Breast epithelium (tissue), 3 donors: Measurements from ENCODE around the gene NEIL3.

Experiments used
- POLR2AphosphoS5 ChIP-seq, 3 donors: sonication (generic); formaldehyde crosslinking; IDR thresholded peaks; one replicate each; pipeline ENCODE4 v1.6.1; 2017; ENCODE audit warnings: antibody characterized with exemption in 3 of 3
- TF ChIP-seq, protein P1 (sequence below), 3 donors: fragments of 450-650 bp; IDR thresholded peaks; one replicate each; pipeline ENCODE4 v1.5.1; 2016 to 2017; ENCODE audit warnings: antibody characterized with exemption in 3 of 3, mild to moderate bottlenecking in 3 of 3, moderate library complexity in 3 of 3

DNA sequence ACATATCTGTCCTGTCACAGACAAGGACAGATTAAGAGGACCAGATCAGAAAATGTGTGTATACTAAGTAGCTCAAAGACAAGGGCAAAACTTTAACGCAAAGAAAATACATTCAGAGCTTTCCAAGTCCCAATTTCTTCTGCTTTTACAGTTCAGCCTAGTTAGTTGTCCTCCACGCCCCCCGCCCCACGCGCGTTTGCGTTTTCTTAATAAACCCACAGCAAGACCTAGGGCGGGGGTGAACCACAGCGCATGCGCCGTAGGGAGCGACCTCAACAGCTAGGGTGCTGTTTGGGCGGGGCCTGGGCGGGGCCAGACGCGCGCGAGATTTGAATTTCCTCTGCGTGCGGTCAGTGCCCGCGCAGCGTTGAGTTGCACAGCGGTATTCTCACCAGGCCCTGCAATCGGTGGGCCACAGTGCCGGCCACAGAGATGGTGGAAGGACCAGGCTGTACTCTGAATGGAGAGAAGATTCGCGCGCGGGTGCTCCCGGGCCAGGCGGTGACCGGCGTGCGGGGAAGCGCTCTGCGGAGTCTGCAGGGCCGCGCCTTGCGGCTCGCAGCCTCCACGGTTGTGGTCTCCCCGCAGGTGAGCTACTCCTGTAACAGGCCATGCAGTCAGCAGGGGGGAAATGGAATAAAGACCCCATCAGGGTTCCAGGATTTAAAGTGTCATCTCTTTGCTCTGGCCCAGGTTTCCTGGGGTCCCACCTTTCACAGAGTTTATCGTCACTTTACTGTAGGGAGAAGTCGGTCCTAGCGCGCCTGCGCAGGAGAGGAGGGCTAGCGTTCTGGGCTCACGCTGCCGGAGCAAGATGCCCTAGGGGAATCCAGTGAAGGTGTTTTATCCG lies at the start of gene NEIL3:
- TF ChIP-seq, protein P1, sequence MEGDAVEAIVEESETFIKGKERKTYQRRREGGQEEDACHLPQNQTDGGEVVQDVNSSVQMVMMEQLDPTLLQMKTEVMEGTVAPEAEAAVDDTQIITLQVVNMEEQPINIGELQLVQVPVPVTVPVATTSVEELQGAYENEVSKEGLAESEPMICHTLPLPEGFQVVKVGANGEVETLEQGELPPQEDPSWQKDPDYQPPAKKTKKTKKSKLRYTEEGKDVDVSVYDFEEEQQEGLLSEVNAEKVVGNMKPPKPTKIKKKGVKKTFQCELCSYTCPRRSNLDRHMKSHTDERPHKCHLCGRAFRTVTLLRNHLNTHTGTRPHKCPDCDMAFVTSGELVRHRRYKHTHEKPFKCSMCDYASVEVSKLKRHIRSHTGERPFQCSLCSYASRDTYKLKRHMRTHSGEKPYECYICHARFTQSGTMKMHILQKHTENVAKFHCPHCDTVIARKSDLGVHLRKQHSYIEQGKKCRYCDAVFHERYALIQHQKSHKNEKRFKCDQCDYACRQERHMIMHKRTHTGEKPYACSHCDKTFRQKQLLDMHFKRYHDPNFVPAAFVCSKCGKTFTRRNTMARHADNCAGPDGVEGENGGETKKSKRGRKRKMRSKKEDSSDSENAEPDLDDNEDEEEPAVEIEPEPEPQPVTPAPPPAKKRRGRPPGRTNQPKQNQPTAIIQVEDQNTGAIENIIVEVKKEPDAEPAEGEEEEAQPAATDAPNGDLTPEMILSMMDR (IDR thresholded peaks at IDR 0.05), result no peak
- no peak for TF ChIP-seq POLR2AphosphoS5 (IDR thresholded peaks at IDR 0.05)
